ENCODE results near the gene ELFN1. TPM values are rescaled to one million over a fixed set of nuclear protein-coding genes. Genes with fewer than 3 reads are reported as not detected.

Gene ELFN1
- total and polyA plus RNA-seq, 2 donors (not counting 3 experiments of a cell fraction or from before 2014, with no cell fraction given) = 0.37 to 1.0 TPM

DNA sequence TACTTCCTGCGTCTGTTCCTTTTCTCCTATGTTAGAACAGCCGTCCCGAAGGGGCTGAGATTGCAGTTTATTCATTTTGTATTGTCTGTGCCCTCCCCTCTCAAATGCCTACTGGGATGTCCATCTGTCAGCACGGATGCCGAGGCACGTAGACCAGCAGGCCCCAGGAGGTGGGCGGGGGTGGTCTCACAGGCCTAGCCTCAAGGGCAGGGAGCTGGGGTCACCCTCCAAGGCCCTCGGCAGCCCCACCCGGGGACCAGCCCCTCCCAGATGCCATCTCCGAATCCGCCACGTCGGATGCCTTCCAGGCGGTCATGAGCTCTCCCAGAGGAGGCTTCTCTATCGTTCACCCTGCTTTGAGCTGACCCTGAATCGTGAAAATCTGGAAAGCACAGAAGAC is 59.7 kb downstream of the ELFN1 start:
- DNase-seq (ENCODE audit: low read depth, low spot score) = no peak
- CTCF ChIA-PET = interaction anchor here (1.6 kb wide), 1 partner anchor 13 kb away, joined by 4 read pairs; no protein-coding TSS in a partner anchor
- Histone ChIP-seq H3K79me2 (ENCODE audit: control insufficient read depth, insufficient read depth, low read length) (no peaks in the 10 kb centered on the region), H4K20me1 (replicated peaks; ENCODE audit: control insufficient read depth, extremely low read depth, insufficient read depth, low read length) (no peaks in the 10 kb centered on the region), H3K9ac (replicated peaks; ENCODE audit: extremely low read depth, insufficient read depth, low read length) (no peak overlapping the region), H3K4me1 (ENCODE audit: control insufficient read depth, extremely low read depth, insufficient read depth, low read length) (no peaks in the 10 kb centered on the region), H3K9me1 (replicated peaks; ENCODE audit: control insufficient read depth, extremely low read depth, insufficient read depth, low read length) (no peaks in the 10 kb centered on the region), H3K4me3 (replicated peaks in 1 of 3; ENCODE audit: insufficient read depth in 1 of 3, low read depth in 1 of 3, low read length in 3 of 3) (no peak overlapping the region), H3K4me2 (ENCODE audit: insufficient read depth, low read length) (no peak overlapping the region), H2AFZ (ENCODE audit: low read depth, low read length) (no peak overlapping the region), H3K36me3 (ENCODE audit: control insufficient read depth in 2 of 2, extremely low read depth in 1 of 2, insufficient read depth in 2 of 2, low read length in 2 of 2) (no peaks in the 10 kb centered on the region), H3K27ac (ENCODE audit: insufficient read depth, low read depth, low read length) (no peak overlapping the region), H3K9me3 (replicated peaks; ENCODE audit: control insufficient read depth, insufficient read depth, low read length) (no peaks in the 10 kb centered on the region), H3K27me3 (ENCODE audit: control insufficient read depth in 2 of 2, insufficient read depth in 2 of 2, low read length in 2 of 2) (no peaks in the 10 kb centered on the region)
- TF ChIP-seq FOS (IDR thresholded peaks at IDR 0.05; ENCODE audit: borderline replicate concordance, insufficient read depth, low read length) = no peak
- TF ChIP-seq, protein P1, sequence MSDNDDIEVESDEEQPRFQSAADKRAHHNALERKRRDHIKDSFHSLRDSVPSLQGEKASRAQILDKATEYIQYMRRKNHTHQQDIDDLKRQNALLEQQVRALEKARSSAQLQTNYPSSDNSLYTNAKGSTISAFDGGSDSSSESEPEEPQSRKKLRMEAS (IDR thresholded peaks at IDR 0.05; ENCODE audit: insufficient read depth, insufficient read length) = no peak
- TF ChIP-seq GATA2 (IDR thresholded peaks at IDR 0.05; ENCODE audit: insufficient read depth, insufficient read length, low read depth, low read length) = no peak
- no peak for TF ChIP-seq JUN (IDR thresholded peaks at IDR 0.05; ENCODE audit: borderline replicate concordance, insufficient read depth, insufficient read length, low read depth)
- TF ChIP-seq POLR2AphosphoS5 (IDR thresholded peaks at IDR 0.05; ENCODE audit: insufficient read depth, low read depth, low read length) = no peak
- no peak for TF ChIP-seq POLR2A (IDR thresholded peaks at IDR 0.05; ENCODE audit: low read depth, low read length)
- no peak for TF ChIP-seq EZH2 (IDR thresholded peaks at IDR 0.05; ENCODE audit: borderline replicate concordance, low read depth, low read length, severe bottlenecking)
- TF ChIP-seq MYC (IDR thresholded peaks at IDR 0.05; ENCODE audit: low read depth, low read length) = no peak
- TF ChIP-seq, protein P2, sequence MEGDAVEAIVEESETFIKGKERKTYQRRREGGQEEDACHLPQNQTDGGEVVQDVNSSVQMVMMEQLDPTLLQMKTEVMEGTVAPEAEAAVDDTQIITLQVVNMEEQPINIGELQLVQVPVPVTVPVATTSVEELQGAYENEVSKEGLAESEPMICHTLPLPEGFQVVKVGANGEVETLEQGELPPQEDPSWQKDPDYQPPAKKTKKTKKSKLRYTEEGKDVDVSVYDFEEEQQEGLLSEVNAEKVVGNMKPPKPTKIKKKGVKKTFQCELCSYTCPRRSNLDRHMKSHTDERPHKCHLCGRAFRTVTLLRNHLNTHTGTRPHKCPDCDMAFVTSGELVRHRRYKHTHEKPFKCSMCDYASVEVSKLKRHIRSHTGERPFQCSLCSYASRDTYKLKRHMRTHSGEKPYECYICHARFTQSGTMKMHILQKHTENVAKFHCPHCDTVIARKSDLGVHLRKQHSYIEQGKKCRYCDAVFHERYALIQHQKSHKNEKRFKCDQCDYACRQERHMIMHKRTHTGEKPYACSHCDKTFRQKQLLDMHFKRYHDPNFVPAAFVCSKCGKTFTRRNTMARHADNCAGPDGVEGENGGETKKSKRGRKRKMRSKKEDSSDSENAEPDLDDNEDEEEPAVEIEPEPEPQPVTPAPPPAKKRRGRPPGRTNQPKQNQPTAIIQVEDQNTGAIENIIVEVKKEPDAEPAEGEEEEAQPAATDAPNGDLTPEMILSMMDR (IDR thresholded peaks at IDR 0.05; ENCODE audit: extremely low read depth in 1 of 2, insufficient read depth in 1 of 2, low read depth in 1 of 2, low read length in 2 of 2) = no peak
- no peak for FAIRE-seq
- POLR2A ChIA-PET = no interaction called here
- intact Hi-C loops (cut with micrococcal nuclease) (no loop called here), dilution Hi-C loops (cut with MboI; ENCODE audit: extremely low pct_ligation_motif_present, low sequenced_read_pairs) (no loop called here)
- BruUV-seq (replicated peaks) = no TSS peak

Measured in endothelial cell of umbilical vein (primary cell).